C4-2B (cell line): ENCODE measurements around the gene RAB40B.

ENCODE experiments used
- H3K27ac ChIP-seq: fragments of 450-650 bp; 2 replicates; pipeline ENCODE4 v1.5.1; 2017
- CTCF ChIP-seq: fragments of 450-650 bp; conservative IDR thresholded peaks from 2 replicates; pipeline ENCODE4 v1.5.1; 2017; ENCODE audit warnings: mild to moderate bottlenecking
- ZFX ChIP-seq: fragments of 450-650 bp; IDR thresholded peaks from 2 replicates; pipeline ENCODE4 v1.6.1; 2017

The RAB40B gene

GRCh38 chr17:82686366-82687324 is 11.9 kb downstream of the RAB40B start:
- TF ChIP-seq CTCF (no peak), ZFX (no peak)

GRCh38 chr17:82685291-82685690 is 13.2 kb downstream of the RAB40B start:
- H3K27ac ChIP-seq = no peak overlapping the region
- no peak for TF ChIP-seq CTCF
- TF ChIP-seq ZFX = no peak

More at GRCh38 chr17:82686366-82687324, 11.9 kb downstream of the RAB40B start:
- no peak overlapping the region for H3K27ac ChIP-seq

- TF ChIP-seq ZFX = no peak
- TF ChIP-seq CTCF = no peak
- H3K27ac ChIP-seq = no peak overlapping the region
Observed at GRCh38 chr17:82684228-82684841, 14.2 kb downstream of the RAB40B start.

GRCh38 chr17:82683534-82683933 is 15.0 kb downstream of the RAB40B start:
- no peak for TF ChIP-seq ZFX
- TF ChIP-seq CTCF = no peak
- no peak overlapping the region for H3K27ac ChIP-seq

GRCh38 chr17:82681547-82681946 is 17.0 kb downstream of the RAB40B start:
- no peak for TF ChIP-seq CTCF
- no peak for TF ChIP-seq ZFX

GRCh38 chr17:82679586-82680465 is 18.7 kb downstream of the RAB40B start:
- H3K27ac ChIP-seq = no peak overlapping the region
- TF ChIP-seq ZFX = no peak
- no peak for TF ChIP-seq CTCF

More at GRCh38 chr17:82681547-82681946, 17.0 kb downstream of the RAB40B start:
- no peak overlapping the region for H3K27ac ChIP-seq
